ENCODE measurements around the gene TRIM44. TPM values are rescaled to one million over a fixed set of nuclear protein-coding genes. Genes with fewer than 3 reads are reported as not detected.
A peak's percentile ranks its signal among the peaks of the same experiment; 100 is the strongest.

TRIM44 gene
- total and polyA plus RNA-seq, 2 donors (not counting 3 experiments of a cell fraction or from before 2014, with no cell fraction given), result 31.7 to 72.0 TPM

DNA sequence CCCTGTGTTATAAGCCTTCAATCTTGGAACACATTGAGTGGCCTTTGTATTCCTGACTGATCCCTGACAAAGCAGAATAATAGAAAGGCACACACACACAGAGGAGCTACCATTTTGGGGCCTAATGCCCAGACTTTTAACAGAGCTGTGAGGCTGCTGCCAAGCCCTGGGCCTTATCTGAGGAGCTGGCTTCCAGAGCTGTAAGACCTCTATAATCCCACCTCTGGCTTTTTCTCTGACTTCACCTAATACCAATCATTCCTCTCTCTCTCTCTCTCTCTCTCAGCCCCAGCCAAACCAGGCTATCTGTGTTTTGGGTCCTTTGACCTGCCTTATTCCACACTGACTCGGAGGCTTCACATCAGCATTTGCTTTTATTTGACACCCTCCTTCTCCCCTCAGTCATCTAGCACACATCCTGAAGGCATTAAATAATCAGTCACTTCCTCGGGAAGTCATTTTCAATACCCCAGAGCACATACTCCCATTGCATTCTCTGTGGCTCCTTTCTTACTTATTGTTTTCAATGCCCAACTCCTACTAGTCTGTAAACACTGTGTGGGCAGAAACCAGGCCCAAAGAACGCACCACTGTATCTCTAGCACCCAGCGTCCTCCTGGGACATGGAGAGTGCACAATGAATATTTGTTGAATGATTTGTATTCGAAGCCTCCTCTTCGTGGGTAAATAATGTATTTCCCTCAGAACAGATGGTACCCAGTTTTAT is 21.2 kb upstream of the TRIM44 start:
- H3K9ac ChIP-seq (replicated peaks; ENCODE audit: extremely low read depth, insufficient read depth, low read length), result peak overlapping the region; percentile 35
- TF ChIP-seq POLR2AphosphoS5 (IDR thresholded peaks at IDR 0.05; ENCODE audit: insufficient read depth, low read depth, low read length), result peak; percentile 14
- TF ChIP-seq, protein P1, sequence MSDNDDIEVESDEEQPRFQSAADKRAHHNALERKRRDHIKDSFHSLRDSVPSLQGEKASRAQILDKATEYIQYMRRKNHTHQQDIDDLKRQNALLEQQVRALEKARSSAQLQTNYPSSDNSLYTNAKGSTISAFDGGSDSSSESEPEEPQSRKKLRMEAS (IDR thresholded peaks at IDR 0.05; ENCODE audit: insufficient read depth, insufficient read length), result no peak
- no peaks in the 10 kb centered on the region for H3K9me3 ChIP-seq (replicated peaks; ENCODE audit: control insufficient read depth, insufficient read depth, low read length)
- H3K4me3 ChIP-seq (replicated peaks in 1 of 3; ENCODE audit: insufficient read depth in 1 of 3, low read depth in 1 of 3, low read length in 3 of 3), result no peak overlapping the region
- no peaks in the 10 kb centered on the region for H3K79me2 ChIP-seq (ENCODE audit: control insufficient read depth, insufficient read depth, low read length)
- CTCF ChIA-PET, result interaction anchor here (0.7 to 1.7 kb wide), 3 partner anchors 9 to 181 kb away, joined by 3 to 9 read pairs (median 4); no protein-coding TSS in a partner anchor
- intact Hi-C loops (cut with micrococcal nuclease), result loop anchor here (1.0 kb wide), 1 partner anchor 21 kb away; the partner anchor contains the start of gene TRIM44
- peak overlapping the region; percentile 52 for H3K4me2 ChIP-seq (ENCODE audit: insufficient read depth, low read length)
- no TSS peak for BruUV-seq (replicated peaks)
- POLR2A ChIA-PET, result no interaction called here
- DNase-seq (ENCODE audit: low read depth, low spot score) (peak; percentile 64), FAIRE-seq (peak; percentile 77)
- no peaks in the 10 kb centered on the region for H3K36me3 ChIP-seq (ENCODE audit: control insufficient read depth in 2 of 2, extremely low read depth in 1 of 2, insufficient read depth in 2 of 2, low read length in 2 of 2)
- H3K27ac ChIP-seq (ENCODE audit: insufficient read depth, low read depth, low read length), result peak overlapping the region; percentile 59
- no peaks in the 10 kb centered on the region for H3K9me1 ChIP-seq (replicated peaks; ENCODE audit: control insufficient read depth, extremely low read depth, insufficient read depth, low read length)
- H3K27me3 ChIP-seq (ENCODE audit: control insufficient read depth in 2 of 2, insufficient read depth in 2 of 2, low read length in 2 of 2), result no peaks in the 10 kb centered on the region
- dilution Hi-C loops (cut with MboI; ENCODE audit: extremely low pct_ligation_motif_present, low sequenced_read_pairs), result no loop called here
- no peaks in the 10 kb centered on the region for H4K20me1 ChIP-seq (replicated peaks; ENCODE audit: control insufficient read depth, extremely low read depth, insufficient read depth, low read length)
- peak overlapping the region; percentile 71 for H2AFZ ChIP-seq (ENCODE audit: low read depth, low read length)
- H3K4me1 ChIP-seq (ENCODE audit: control insufficient read depth, extremely low read depth, insufficient read depth, low read length), result peaks cover 15% of the 10 kb centered on the region

DNA sequence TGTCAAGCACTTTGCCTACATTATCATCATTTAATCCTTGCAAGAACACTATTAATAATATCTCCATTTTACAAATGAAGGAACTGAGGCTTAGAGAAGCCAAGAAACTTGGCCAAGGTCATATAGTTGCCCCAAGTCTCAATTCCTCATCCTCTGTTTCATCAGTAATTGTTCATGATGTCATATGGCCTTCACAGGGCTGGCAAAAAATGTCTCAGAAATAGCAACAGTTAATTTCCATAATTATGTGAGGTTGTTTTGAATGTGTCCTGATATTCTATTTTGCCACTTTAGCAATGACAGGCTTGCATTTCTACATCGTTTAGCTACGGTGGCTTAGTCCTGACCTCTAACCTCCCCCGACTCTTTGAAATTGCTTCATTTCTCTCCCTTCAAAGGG is 20.6 kb upstream of the TRIM44 start:
- dilution Hi-C loops (cut with MboI; ENCODE audit: extremely low pct_ligation_motif_present, low sequenced_read_pairs), result no loop called here
- Histone ChIP-seq H3K9me1 (replicated peaks; ENCODE audit: control insufficient read depth, extremely low read depth, insufficient read depth, low read length) (no peaks in the 10 kb centered on the region), H3K36me3 (ENCODE audit: control insufficient read depth in 2 of 2, extremely low read depth in 1 of 2, insufficient read depth in 2 of 2, low read length in 2 of 2) (no peaks in the 10 kb centered on the region), H3K4me3 (replicated peaks in 1 of 3; ENCODE audit: insufficient read depth in 1 of 3, low read depth in 1 of 3, low read length in 3 of 3) (no peak overlapping the region), H3K4me2 (ENCODE audit: insufficient read depth, low read length) (peak overlapping the region; percentile 52), H3K27ac (ENCODE audit: insufficient read depth, low read depth, low read length) (peak overlapping the region; percentile 59), H3K4me1 (ENCODE audit: control insufficient read depth, extremely low read depth, insufficient read depth, low read length) (peaks cover 15% of the 10 kb centered on the region), H3K27me3 (ENCODE audit: control insufficient read depth in 2 of 2, insufficient read depth in 2 of 2, low read length in 2 of 2) (no peaks in the 10 kb centered on the region), H3K79me2 (ENCODE audit: control insufficient read depth, insufficient read depth, low read length) (no peaks in the 10 kb centered on the region), H3K9ac (replicated peaks; ENCODE audit: extremely low read depth, insufficient read depth, low read length) (no peak overlapping the region), H3K9me3 (replicated peaks; ENCODE audit: control insufficient read depth, insufficient read depth, low read length) (no peaks in the 10 kb centered on the region), H2AFZ (ENCODE audit: low read depth, low read length) (no peak overlapping the region), H4K20me1 (replicated peaks; ENCODE audit: control insufficient read depth, extremely low read depth, insufficient read depth, low read length) (no peaks in the 10 kb centered on the region)
- FAIRE-seq (no peak), DNase-seq (ENCODE audit: low read depth, low spot score) (no peak)
- POLR2A ChIA-PET, result no interaction called here
- intact Hi-C loops (cut with micrococcal nuclease), result loop anchor here (1.0 kb wide), 1 partner anchor 20 kb away; the partner anchor contains the start of gene TRIM44
- TF ChIP-seq, protein P2, sequence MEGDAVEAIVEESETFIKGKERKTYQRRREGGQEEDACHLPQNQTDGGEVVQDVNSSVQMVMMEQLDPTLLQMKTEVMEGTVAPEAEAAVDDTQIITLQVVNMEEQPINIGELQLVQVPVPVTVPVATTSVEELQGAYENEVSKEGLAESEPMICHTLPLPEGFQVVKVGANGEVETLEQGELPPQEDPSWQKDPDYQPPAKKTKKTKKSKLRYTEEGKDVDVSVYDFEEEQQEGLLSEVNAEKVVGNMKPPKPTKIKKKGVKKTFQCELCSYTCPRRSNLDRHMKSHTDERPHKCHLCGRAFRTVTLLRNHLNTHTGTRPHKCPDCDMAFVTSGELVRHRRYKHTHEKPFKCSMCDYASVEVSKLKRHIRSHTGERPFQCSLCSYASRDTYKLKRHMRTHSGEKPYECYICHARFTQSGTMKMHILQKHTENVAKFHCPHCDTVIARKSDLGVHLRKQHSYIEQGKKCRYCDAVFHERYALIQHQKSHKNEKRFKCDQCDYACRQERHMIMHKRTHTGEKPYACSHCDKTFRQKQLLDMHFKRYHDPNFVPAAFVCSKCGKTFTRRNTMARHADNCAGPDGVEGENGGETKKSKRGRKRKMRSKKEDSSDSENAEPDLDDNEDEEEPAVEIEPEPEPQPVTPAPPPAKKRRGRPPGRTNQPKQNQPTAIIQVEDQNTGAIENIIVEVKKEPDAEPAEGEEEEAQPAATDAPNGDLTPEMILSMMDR (IDR thresholded peaks at IDR 0.05; ENCODE audit: extremely low read depth in 1 of 2, insufficient read depth in 1 of 2, low read depth in 1 of 2, low read length in 2 of 2), result no peak
- no peak for TF ChIP-seq JUN (IDR thresholded peaks at IDR 0.05; ENCODE audit: borderline replicate concordance, insufficient read depth, insufficient read length, low read depth)
- TF ChIP-seq POLR2A (IDR thresholded peaks at IDR 0.05; ENCODE audit: low read depth, low read length), result no peak
- TF ChIP-seq, protein P1 (IDR thresholded peaks at IDR 0.05; ENCODE audit: insufficient read depth, insufficient read length), result no peak
- TF ChIP-seq MYC (IDR thresholded peaks at IDR 0.05; ENCODE audit: low read depth, low read length), result no peak
- TF ChIP-seq POLR2AphosphoS5 (IDR thresholded peaks at IDR 0.05; ENCODE audit: insufficient read depth, low read depth, low read length), result no peak
- TF ChIP-seq EZH2 (IDR thresholded peaks at IDR 0.05; ENCODE audit: borderline replicate concordance, low read depth, low read length, severe bottlenecking), result no peak
- no peak for TF ChIP-seq FOS (IDR thresholded peaks at IDR 0.05; ENCODE audit: borderline replicate concordance, insufficient read depth, low read length)
- TF ChIP-seq GATA2 (IDR thresholded peaks at IDR 0.05; ENCODE audit: insufficient read depth, insufficient read length, low read depth, low read length), result no peak
- CTCF ChIA-PET, result interaction anchor here (1.5 kb wide), 1 partner anchor 180 kb away, joined by 4 read pairs; no protein-coding TSS in a partner anchor
- BruUV-seq (replicated peaks), result no TSS peak
